ENCODE measurements around the gene SERTAD4.
"Not testable (repeated sequence)": the region's sequence is repeated elsewhere in the genome, so short reads cannot be mapped to it uniquely, and the experiment has no call there.

SERTAD4 gene

GRCh38 chr1:210262167-210262896 is 29.7 kb downstream of the SERTAD4 start:
- DNase-seq, result no peak

GRCh38 chr1:210262897-210263272 is 30.3 kb downstream of the SERTAD4 start:
- no peak for DNase-seq

GRCh38 chr1:210263963-210264362 is 31.4 kb downstream of the SERTAD4 start:
- no peak for DNase-seq

GRCh38 chr1:210264496-210265380 is 32.1 kb downstream of the SERTAD4 start:
- DNase-seq, result no peak

- DNase-seq, result not testable (repeated sequence)
Observed at GRCh38 chr1:210265392-210265955, 32.9 kb downstream of the SERTAD4 start.

- no peak for DNase-seq
Observed at GRCh38 chr1:210269981-210270380, 37.4 kb downstream of the SERTAD4 start.

GRCh38 chr1:210272666-210273065 is 40.1 kb downstream of the SERTAD4 start:
- DNase-seq, result no peak

GRCh38 chr1:210280221-210280620 is 47.6 kb downstream of the SERTAD4 start:
- no peak for DNase-seq

- no peak for DNase-seq
Observed at GRCh38 chr1:210288116-210288515, 55.5 kb downstream of the SERTAD4 start.

GRCh38 chr1:210289248-210289647 is 56.7 kb downstream of the SERTAD4 start:
- no peak for DNase-seq

- DNase-seq, result no peak
Observed at GRCh38 chr1:210291081-210291764, 58.6 kb downstream of the SERTAD4 start.

GRCh38 chr1:210291786-210292230 is 59.2 kb downstream of the SERTAD4 start:
- DNase-seq, result no peak

- peak; percentile 36 for DNase-seq
Observed at GRCh38 chr1:210292231-210292871, 59.8 kb downstream of the SERTAD4 start.

- DNase-seq, result no peak
Observed at GRCh38 chr1:210293171-210293607, 60.6 kb downstream of the SERTAD4 start.

- peak; percentile 52 for DNase-seq
Observed at GRCh38 chr1:210294999-210295745, 62.6 kb downstream of the SERTAD4 start.
